Upper lobe of right lung (tissue), 1 donor: ENCODE measurements around the gene MMS22L. TPM values are rescaled to one million over a fixed set of nuclear protein-coding genes. Genes with fewer than 3 reads are reported as not detected.

Experiments used
- ATAC-seq: fragments of 200-7000 bp; cut with Tn5 transposase; one replicate; pipeline ENCODE4 v1.9.1; 2020; ENCODE audit warnings: mild to moderate bottlenecking, moderate library complexity
- DNase-seq: peaks from one replicate; pipeline ENCODE4 v3.0.0-alpha.2; 2020
- H3K27ac ChIP-seq: fragments of 200-600 bp; one replicate; pipeline ENCODE4 v1.8.0; 2022
- H3K27me3 ChIP-seq: fragments of 200-600 bp; one replicate; pipeline ENCODE4 v1.8.0; 2022; ENCODE audit warnings: mild to moderate bottlenecking
- H3K36me3 ChIP-seq: fragments of 200-600 bp; one replicate; pipeline ENCODE4 v1.8.0; 2022
- H3K4me1 ChIP-seq: fragments of 200-600 bp; one replicate; pipeline ENCODE4 v1.8.0; 2022
- H3K4me3 ChIP-seq: fragments of 200-600 bp; one replicate; pipeline ENCODE4 v1.8.0; 2022; ENCODE audit warnings: mild to moderate bottlenecking
- H3K9me3 ChIP-seq: fragments of 200-600 bp; one replicate; pipeline ENCODE4 v1.8.0; 2022
- CTCF ChIP-seq: fragments of 200-600 bp; IDR thresholded peaks from one replicate; pipeline ENCODE4 v1.8.0; 2022; ENCODE audit warnings: antibody characterized with exemption
- intact Hi-C: fragments of 100-400 bp; cut with DNase I; formaldehyde crosslinking; loops from one replicate; pipeline ENCODE4 v1.11.0; 2022
- total RNA-seq: library from RNA; stranded (reverse); fragmentation: NEBNext Ultra II Directional; extraction: Animal tissue kit (Norgen Biotek cat#: 25700); gene quantifications from one replicate; pipeline ENCODE4 v1.2.1, GENCODE V29; 2021
- donor health status: DM: no; HTN: yes; CAD: no; lungs with severe emphysema.

The MMS22L gene
- total RNA-seq, 1 donor from 2014 or later: 6.8 TPM

GRCh38 chr6:97306544-97307320 is 23.7 kb upstream of the MMS22L start:
- no peak for TF ChIP-seq CTCF
- Histone ChIP-seq H3K27ac (no peak overlapping the region), H3K4me1 (no peaks in the 10 kb centered on the region), H3K4me3 (no peak overlapping the region), H3K9me3 (no peaks in the 10 kb centered on the region), H3K36me3 (no peaks in the 10 kb centered on the region), H3K27me3 (no peaks in the 10 kb centered on the region)
- ATAC-seq (no peak), DNase-seq (no peak)
- intact Hi-C loops: no loop called here

GRCh38 chr6:97305414-97306066 is 22.5 kb upstream of the MMS22L start:
- DNase-seq: no peak
- no peaks in the 10 kb centered on the region for H3K36me3 ChIP-seq
- no peaks in the 10 kb centered on the region for H3K4me1 ChIP-seq
- TF ChIP-seq CTCF: no peak
- no peaks in the 10 kb centered on the region for H3K9me3 ChIP-seq
- H3K4me3 ChIP-seq: no peak overlapping the region
- no peak for ATAC-seq
- no peaks in the 10 kb centered on the region for H3K27me3 ChIP-seq
- no peak overlapping the region for H3K27ac ChIP-seq
- intact Hi-C loops: no loop called here

- DNase-seq (no peak), ATAC-seq (no peak)
- Histone ChIP-seq H3K4me3 (no peak overlapping the region), H3K27ac (no peak overlapping the region), H3K9me3 (no peaks in the 10 kb centered on the region), H3K36me3 (no peaks in the 10 kb centered on the region), H3K4me1 (no peaks in the 10 kb centered on the region), H3K27me3 (no peaks in the 10 kb centered on the region)
- TF ChIP-seq CTCF: no peak
- intact Hi-C loops: no loop called here
These were observed 21.7 kb upstream of the MMS22L start for GRCh38 chr6:97304701-97305100.

- no peak for TF ChIP-seq CTCF
- no peaks in the 10 kb centered on the region for H3K9me3 ChIP-seq
These were observed 11.4 kb upstream of the MMS22L start for GRCh38 chr6:97294451-97294850.

GRCh38 chr6:97293198-97293696 is 10.2 kb upstream of the MMS22L start:
- Histone ChIP-seq H3K4me1 (no peaks in the 10 kb centered on the region), H3K9me3 (no peaks in the 10 kb centered on the region), H3K27me3 (peaks cover 4% of the 10 kb centered on the region), H3K36me3 (no peaks in the 10 kb centered on the region), H3K4me3 (no peak overlapping the region), H3K27ac (no peak overlapping the region)
- DNase-seq (no peak), ATAC-seq (no peak)
- TF ChIP-seq CTCF: no peak
- intact Hi-C loops: no loop called here

More at GRCh38 chr6:97294451-97294850, 11.4 kb upstream of the MMS22L start:
- DNase-seq (no peak), ATAC-seq (no peak)
- Histone ChIP-seq H3K4me1 (no peaks in the 10 kb centered on the region), H3K36me3 (no peaks in the 10 kb centered on the region), H3K27me3 (peaks cover 4% of the 10 kb centered on the region), H3K4me3 (no peak overlapping the region), H3K27ac (no peak overlapping the region)
- intact Hi-C loops: no loop called here
